EH (cell line): ENCODE results near the gene GPR152.

Experiments used
- DNase-seq: peaks from one replicate; pipeline ENCODE4 v3.0.0-alpha.2; 2015; ENCODE audit warnings: low read depth

GPR152 gene

GRCh38 chr11:67466367-67466766 lies 13.8 kb upstream of the GPR152 start:
- DNase-seq = no peak

DNA sequence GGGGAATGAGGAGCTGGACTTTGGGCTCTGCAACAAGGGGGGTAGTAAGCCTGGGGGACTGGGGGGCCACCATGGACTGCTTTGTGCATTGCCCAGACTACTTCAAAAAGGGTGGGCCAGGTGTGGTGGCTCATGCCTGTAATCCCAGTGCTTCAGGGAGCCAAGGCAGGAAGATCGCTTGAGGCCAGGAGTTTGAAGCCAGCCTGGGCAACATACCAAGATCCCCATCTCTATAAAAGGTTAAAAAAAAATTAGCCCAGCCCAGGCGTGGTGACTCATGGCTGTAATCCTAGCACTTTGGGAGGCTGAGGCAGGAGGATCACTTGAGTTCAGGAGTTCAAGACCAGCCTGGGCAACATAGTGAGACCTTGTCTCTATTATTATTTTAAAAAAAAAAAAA lies 13.0 kb upstream of the GPR152 start:
- peak; percentile 49 for DNase-seq

DNA sequence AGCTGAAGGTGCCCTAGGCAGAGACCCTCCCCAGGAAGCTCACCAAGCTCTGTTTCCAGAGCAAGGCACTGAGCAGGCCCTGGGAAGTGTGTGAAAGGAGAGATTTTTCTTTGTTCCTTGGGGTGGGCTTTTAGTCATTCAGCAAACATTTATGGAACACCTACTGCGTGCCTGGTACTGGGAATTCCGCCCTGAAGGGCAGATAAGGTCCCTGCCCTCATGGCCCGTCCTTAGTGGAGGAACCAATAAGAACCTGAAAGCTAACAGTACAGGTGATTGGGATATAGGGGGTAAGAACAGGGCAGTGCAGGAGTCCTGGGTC lies 12.6 kb upstream of the GPR152 start:
- DNase-seq = no peak

DNA sequence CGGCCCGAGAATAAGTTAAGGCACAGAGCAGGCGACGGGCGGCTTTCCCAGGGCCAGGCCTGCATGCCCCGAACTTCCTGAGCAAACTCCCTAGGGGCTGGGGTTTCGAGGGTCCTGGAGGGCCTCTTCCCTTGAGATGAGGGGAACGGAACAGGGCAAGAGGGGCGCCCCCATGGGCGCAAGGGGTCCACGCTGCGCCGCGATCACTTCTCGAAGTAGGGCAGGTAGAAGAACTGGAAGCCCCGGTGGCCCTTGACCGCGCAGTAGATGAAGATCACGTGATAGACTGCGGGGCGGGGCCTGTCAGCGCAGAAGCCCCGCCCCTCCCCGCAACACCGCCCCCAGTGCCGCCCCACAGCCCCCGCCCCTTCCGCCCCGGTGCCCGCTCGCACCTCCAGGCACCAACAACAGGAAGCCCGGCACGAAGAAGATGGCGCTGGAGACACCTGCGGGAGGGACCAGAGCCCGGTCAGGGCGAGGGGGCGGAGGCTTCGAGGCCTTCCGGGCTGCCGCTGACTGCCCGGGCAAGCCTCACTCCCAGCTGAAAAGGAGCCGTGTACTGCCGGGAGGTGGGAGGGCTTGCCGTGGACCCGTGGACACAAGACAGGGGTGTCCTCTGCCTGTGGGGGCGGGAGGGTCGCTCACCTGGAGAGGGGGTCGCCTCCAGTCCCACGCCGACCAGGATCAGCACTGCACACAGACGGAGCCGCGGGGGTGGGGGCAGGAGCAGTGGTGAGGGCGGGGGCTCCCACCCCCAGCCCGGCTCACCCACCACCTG lies 12.1 kb upstream of the GPR152 start:
- DNase-seq = peak; percentile 81

DNA sequence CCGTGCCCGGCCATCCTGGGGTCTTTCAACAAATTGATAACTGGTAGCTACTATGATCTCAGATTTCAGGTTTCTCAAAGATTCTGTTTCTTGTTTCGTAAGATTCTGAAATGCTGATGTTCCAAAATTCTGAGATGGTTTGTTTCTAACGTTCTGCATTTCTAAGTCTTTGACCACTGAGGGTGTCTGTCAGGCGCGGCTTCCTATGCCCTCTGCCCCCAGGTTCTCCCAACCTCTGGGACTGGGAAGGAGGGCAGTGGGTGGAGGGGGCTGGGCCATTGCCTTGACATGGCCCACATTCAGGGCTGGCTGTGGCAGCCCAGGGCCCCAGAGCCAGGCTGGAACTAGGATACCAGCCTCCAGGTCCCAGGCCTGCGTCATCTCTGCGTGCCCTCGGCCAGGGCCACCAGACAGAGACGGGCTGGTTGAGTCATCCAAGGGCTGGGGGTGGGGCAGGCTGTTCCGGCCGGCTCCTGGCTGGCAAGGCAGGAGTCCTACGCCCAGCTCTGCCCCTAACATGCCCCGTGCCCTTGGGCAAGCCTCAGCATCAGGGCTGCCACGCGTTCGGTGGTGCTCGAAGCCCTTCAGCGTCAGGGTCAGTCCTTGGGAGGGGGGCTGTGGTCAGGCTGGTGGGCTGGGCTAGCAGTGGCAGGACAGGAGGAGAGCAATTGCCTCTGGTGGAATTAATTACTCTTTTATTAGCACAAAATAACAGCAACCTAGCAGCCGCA lies 11.3 kb upstream of the GPR152 start:
- peak; percentile 12 for DNase-seq

GRCh38 chr11:67463186-67463585 lies 10.7 kb upstream of the GPR152 start:
- no peak for DNase-seq

DNA sequence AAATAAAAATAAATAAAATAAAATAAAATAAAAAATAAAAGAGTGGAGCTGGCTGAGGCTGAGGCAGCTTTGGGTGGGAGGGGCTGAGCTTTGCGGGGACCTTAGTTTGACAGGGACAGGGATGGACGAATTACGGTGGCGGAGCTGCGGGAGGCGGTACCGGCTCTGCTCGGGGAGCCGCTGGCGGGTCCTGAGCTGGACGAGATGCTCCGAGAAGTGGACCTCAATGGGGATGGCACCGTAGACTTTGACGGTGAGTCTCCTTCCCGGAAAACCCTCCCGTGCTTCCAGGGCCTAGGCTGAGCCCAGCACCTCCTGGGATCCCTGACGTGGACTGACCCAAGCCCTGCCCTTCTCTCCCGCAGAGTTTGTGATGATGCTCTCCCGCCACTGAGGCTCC lies 5.7 kb upstream of the GPR152 start:
- DNase-seq = no peak

- DNase-seq = no peak
Observed at GRCh38 chr11:67457453-67457852, 4.9 kb upstream of the GPR152 start.

DNA sequence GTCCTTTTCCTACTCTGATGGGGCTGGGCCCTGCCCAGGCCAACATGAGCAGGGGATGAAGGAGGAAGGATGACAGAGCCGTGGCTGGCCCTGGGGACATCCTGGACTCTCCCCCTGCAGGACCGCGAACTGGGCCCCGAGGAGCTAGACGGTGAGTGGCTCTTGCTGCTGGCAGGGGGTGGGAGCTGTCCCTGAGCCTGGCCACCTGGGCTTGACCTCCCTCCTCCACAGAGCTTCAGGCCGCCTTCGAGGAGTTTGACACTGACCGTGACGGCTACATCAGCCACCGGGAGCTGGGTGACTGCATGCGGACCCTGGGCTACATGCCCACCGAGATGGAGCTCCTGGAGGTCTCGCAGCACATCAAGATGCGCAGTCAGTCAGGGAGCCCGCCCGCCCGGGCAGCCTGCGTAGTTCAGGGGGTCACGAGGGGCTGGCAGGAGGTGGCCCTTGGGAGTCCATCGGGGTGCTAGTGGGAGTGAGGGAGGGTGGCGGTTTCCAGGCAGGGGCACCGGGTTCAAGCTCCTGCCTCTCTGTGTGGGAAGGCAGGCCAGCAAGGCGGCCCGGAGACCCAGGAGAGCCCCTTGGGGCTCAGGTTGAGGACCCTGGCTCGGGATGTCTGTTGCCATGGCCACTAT lies 3.7 kb upstream of the GPR152 start:
- DNase-seq = no peak

DNA sequence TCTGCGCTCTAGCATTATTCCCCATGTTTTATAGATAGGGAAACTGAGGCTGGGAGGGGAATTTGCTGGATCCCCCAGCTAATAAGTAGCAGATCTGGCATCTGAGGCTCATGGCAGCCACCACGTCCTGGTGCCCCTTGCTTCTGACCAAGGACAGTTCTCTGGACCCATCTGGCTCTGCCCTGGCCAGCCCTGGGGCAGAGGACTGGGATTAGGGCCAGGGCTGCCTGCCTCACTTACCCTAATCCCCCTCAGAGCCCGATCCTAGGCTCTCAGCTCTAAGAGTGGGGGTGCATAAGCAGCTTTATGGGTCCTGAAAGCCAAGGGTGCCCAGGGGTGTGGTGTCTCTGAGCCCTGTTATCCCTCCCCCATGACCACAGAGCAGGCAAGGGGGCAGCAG lies 2.5 kb upstream of the GPR152 start, which contains the start of gene CABP4:
Gene CABP4, plus strand, starts transcription at position 301 of the 400 bp plus-strand sequence. Its CDS starts 70 bp downstream, at position 371.
- no peak for DNase-seq

DNA sequence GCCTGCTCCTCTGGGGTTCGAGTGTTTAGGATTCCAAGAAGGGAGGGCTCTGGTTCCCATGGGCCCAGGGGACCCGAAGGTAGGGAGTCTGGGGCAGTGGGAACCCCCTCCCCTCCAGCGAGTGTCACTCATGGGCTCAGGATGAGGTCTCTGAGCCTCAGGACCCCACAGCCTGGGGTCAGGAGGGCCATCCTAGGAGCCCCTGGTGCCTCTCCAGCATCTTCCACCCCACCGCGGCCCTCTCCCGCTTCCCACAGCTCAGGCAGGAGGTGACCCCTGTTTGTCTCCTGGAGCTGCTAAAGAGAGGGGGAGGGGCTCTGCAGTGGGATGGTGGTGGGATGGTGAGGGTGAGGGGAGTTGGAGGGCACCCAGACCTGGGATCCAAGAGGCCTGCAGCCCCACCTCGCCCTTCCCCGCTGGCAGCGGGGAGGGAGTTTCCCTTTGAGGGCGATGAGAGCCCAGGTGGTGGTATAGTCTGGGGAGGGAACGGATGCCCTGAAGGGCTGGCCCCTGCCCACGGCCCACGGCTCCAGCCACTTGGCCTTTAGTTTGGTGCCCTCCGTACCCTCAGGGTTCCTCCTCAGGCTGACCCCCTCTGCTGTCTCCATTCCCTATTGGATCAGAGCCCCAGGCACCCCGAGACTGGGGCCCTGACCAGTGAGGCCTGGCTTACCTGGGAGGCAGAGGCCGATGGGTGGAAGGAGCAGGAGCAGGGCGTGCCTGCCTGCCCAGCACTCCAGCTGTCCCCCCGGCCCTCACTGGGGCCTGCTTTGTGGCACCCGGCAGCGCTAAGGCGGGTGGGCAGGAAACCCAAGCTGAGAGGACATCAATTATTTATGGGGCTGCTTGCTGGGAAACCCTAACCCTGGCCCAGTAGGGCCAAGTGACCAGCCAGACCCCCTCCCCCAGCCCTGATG lies 1.5 kb upstream of the GPR152 start:
- DNase-seq = no peak

DNA sequence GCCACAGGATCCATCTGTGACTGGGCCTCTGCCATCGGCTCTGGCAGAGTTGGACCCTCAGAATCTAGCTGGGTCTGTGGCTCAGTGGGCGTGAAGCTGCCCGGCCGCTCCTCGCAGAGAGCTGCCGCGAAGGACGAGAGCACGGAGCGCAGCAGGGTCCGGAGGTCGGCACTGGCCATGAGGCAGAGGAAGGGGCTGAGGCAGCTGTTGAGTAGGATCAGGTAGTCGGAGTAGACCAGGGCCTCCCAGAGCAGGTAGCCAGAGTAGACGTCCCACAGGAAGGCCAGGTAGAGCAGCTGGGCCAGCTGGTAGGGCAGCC lies 912 bp downstream of the GPR152 start:
- DNase-seq = no peak

GRCh38 chr11:67450796-67451657 lies 1.5 kb downstream of the GPR152 start:
- DNase-seq = no peak

DNA sequence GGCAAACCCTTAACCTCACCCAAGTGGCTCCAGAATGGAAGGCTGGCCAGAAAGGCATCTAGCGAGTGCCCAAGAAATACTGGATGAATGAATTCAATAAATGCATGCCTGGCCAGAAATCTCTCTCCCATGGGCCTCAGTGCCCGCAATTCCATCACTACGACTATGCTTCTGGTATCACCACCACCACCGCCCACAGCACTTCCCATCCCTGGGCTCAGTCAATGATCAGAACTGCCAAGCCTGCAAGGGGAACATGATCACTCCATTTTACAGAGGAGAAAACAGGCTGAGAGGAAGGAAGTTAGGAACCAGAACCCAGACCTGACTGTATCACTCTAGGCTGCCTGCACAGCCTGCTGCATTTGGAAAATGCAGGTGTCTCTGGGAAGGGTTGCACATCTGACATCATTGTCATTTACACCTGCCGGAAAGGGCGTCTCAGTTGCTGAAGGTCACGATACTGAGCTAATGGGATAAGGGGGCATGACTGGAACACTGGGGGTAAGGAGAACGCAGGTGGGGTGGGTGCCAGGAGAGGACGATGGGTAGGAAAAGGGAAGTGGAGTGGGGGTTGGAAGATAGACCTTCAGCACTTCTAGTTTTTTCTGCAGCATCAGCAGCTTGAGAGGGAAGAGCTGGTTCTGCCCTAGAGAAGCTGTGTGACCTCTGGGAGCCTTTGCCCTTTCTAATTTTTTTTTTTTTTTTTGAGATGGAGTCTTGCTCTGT lies 3.2 kb downstream of the GPR152 start:
- no peak for DNase-seq

GRCh38 chr11:67448220-67448609 lies 4.3 kb downstream of the GPR152 start:
- no peak for DNase-seq

DNA sequence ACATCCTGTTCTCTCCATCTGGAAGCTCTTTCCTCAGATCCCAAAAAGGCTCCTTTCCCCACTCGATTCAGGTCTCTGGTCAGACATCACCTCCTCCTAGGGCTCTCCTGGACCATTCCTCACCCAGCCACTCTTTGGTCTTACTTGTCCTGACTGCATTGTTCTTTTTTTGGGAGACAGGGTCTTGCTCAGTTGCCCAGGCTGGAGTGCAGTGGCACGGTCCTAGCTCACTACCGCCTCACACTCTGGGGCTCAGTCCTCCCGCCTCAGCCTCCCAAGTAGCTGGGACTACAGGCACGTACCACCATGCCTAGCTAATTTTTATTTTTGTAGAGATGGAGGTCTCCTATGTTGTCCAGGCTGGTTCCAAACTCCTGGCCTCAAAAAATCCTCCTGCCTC lies 7.0 kb downstream of the GPR152 start:
- no peak for DNase-seq

DNA sequence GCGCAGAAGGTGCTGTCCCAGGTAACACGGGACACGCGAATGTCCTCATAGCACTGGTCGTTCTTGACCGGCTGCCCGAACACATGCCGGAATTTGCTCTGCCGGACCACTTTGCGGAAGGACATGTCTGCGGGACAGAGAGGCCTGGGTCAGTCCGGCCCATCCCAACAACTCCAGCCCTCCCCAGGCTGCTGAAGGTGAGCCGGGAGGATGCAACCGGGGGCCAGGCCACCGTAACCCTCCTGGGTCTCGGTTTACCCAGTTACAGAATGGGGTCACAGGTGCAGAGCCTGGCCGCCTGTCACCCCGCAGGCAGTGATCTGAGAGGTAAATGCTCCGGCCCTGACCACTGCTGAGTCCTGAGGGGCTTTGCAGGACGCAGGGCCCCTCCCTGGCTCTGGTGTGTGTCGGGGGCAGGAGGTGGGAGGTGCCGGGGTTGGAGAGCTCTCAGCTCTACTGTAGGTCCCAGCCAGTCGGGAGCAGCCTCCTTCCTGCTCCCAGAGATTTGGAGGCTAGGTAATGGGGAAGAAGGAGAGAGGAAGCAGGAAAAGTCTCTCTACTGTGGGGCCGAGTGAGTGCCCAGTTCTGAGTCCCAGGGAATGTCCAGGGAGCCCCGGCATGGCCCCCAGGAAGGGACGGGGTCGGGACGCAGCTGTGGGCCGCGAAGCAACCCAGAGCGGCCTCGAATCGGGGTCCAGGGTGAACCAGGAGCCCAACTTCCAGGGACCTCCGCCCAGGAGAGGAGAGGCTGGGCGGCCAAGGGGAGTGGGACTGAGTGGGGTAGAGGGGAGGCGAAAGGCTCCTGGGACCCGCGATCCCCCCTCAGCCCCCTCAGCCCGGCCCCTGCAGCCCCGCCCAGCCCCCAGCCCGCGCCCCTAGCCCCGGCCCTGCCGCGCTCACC lies 9.8 kb downstream of the GPR152 start:
- DNase-seq = peak; percentile 23

GRCh38 chr11:67441731-67442351 lies 10.7 kb downstream of the GPR152 start:
- no peak for DNase-seq

DNA sequence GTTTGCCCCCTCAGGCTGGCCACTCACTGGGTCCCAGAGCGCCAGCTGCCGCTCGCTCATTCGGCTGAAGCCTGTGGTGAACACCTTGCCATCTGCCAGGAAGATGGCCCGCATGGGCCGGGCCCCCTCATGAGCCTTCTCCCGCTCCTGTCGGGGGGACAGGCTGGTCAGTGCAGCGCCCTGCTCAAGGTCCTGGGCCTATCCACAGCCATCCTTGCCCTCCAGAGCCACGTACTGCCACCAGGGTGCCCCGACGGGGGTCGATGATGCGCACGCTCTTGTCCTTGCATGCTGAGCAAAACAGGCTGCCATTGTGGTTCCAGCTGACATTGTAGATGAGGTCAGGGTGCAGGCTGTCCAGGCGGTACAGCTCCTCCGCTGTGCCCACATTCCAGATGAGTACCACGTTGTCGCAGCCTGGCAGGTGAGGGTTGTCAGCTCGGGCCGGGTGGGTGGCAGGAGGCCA lies 11.4 kb downstream of the GPR152 start:
- no peak for DNase-seq
